ENCODE measurements around the gene LIG1. TPM values are rescaled to one million over a fixed set of nuclear protein-coding genes. Genes with fewer than 3 reads are reported as not detected.
"Not testable (repeated sequence)": the region's sequence is repeated elsewhere in the genome, so short reads cannot be mapped to it uniquely, and the experiment has no call there.

The LIG1 gene
- total RNA-seq, 1 donor from 2014 or later: 16.9 TPM

GRCh38 chr19:48085904-48086864, 84.0 kb downstream of the LIG1 start:
- no peak for TF ChIP-seq CTCF (IDR thresholded peaks at IDR 0.05; ENCODE audit: partially characterized antibody, unreplicated experiment)
- Mint-ChIP-seq H3K36me3 (ENCODE audit: unreplicated experiment) (no peaks in the 10 kb centered on the region), H3K27me3 (ENCODE audit: unreplicated experiment) (peaks cover 3% of the 10 kb centered on the region), H3K9me3 (ENCODE audit: unreplicated experiment) (peaks cover 1% of the 10 kb centered on the region), H3K27ac (ENCODE audit: unreplicated experiment) (no peak overlapping the region), H3K4me3 (ENCODE audit: unreplicated experiment) (no peak overlapping the region), H3K4me1 (ENCODE audit: low read depth, unreplicated experiment) (no peaks in the 10 kb centered on the region)
- DNase-seq: no peak

GRCh38 chr19:48085076-48085475, 85.1 kb downstream of the LIG1 start:
- no peak for TF ChIP-seq CTCF (IDR thresholded peaks at IDR 0.05; ENCODE audit: partially characterized antibody, unreplicated experiment)
- H3K27me3 Mint-ChIP-seq (ENCODE audit: unreplicated experiment): peaks cover 3% of the 10 kb centered on the region
- no peak overlapping the region for H3K4me3 Mint-ChIP-seq (ENCODE audit: unreplicated experiment)
- H3K36me3 Mint-ChIP-seq (ENCODE audit: unreplicated experiment): no peaks in the 10 kb centered on the region
- H3K9me3 Mint-ChIP-seq (ENCODE audit: unreplicated experiment): peaks cover 1% of the 10 kb centered on the region
- H3K27ac Mint-ChIP-seq (ENCODE audit: unreplicated experiment): no peak overlapping the region
- no peaks in the 10 kb centered on the region for H3K4me1 Mint-ChIP-seq (ENCODE audit: low read depth, unreplicated experiment)
- DNase-seq: no peak

GRCh38 chr19:48081106-48081505, 89.0 kb downstream of the LIG1 start:
- H3K36me3 Mint-ChIP-seq (ENCODE audit: unreplicated experiment): no peaks in the 10 kb centered on the region
- peaks cover 3% of the 10 kb centered on the region for H3K9me3 Mint-ChIP-seq (ENCODE audit: unreplicated experiment)
- no peak overlapping the region for H3K27ac Mint-ChIP-seq (ENCODE audit: unreplicated experiment)
- no peaks in the 10 kb centered on the region for H3K4me1 Mint-ChIP-seq (ENCODE audit: low read depth, unreplicated experiment)
- no peak for DNase-seq
- no peaks in the 10 kb centered on the region for H3K27me3 Mint-ChIP-seq (ENCODE audit: unreplicated experiment)
- TF ChIP-seq CTCF (IDR thresholded peaks at IDR 0.05; ENCODE audit: partially characterized antibody, unreplicated experiment): no peak
- H3K4me3 Mint-ChIP-seq (ENCODE audit: unreplicated experiment): no peak overlapping the region

- not testable (repeated sequence) for H3K27ac Mint-ChIP-seq (ENCODE audit: unreplicated experiment); H3K4me1 Mint-ChIP-seq (ENCODE audit: low read depth, unreplicated experiment); DNase-seq; H3K36me3 Mint-ChIP-seq (ENCODE audit: unreplicated experiment); H3K9me3 Mint-ChIP-seq (ENCODE audit: unreplicated experiment); H3K27me3 Mint-ChIP-seq (ENCODE audit: unreplicated experiment); H3K4me3 Mint-ChIP-seq (ENCODE audit: unreplicated experiment)
These were observed 99.9 kb downstream of the LIG1 start for GRCh38 chr19:48070177-48070769.

GRCh38 chr19:48069435-48069834, 100.7 kb downstream of the LIG1 start:
- Mint-ChIP-seq H3K36me3 (ENCODE audit: unreplicated experiment) (no peaks in the 10 kb centered on the region), H3K27me3 (ENCODE audit: unreplicated experiment) (peaks cover 6% of the 10 kb centered on the region), H3K4me1 (ENCODE audit: low read depth, unreplicated experiment) (no peaks in the 10 kb centered on the region), H3K27ac (ENCODE audit: unreplicated experiment) (no peak overlapping the region), H3K4me3 (ENCODE audit: unreplicated experiment) (no peak overlapping the region), H3K9me3 (ENCODE audit: unreplicated experiment) (peaks cover 2% of the 10 kb centered on the region)
- no peak for TF ChIP-seq CTCF (IDR thresholded peaks at IDR 0.05; ENCODE audit: partially characterized antibody, unreplicated experiment)
- DNase-seq: no peak

Other genes with a start within 250 kb of the LIG1 start
- gene BSPH1, start 178.2 kb downstream of the LIG1 start, total RNA-seq (ENCODE audit: unreplicated experiment): not detected
- gene ELSPBP1, start 175.7 kb downstream of the LIG1 start, total RNA-seq (ENCODE audit: unreplicated experiment): not detected
- not detected for gene CABP5, start 126.3 kb downstream of the LIG1 start, total RNA-seq (ENCODE audit: unreplicated experiment)
- gene PLA2G4C, start 59.5 kb downstream of the LIG1 start, total RNA-seq (ENCODE audit: unreplicated experiment): 2.5 TPM
- gene ZSWIM9, start 336 bp upstream of the LIG1 start, total RNA-seq (ENCODE audit: unreplicated experiment): 6.7 TPM
- gene CARD8, start 85.6 kb upstream of the LIG1 start, total RNA-seq (ENCODE audit: unreplicated experiment): 41.9 TPM
- 3.7 TPM for gene ZNF114, start 99.7 kb upstream of the LIG1 start, total RNA-seq (ENCODE audit: unreplicated experiment)
- 6.5 TPM for gene EMP3, start 155.2 kb upstream of the LIG1 start, total RNA-seq (ENCODE audit: unreplicated experiment)
- 11.9 TPM for gene TMEM143, start 193.6 kb upstream of the LIG1 start, total RNA-seq (ENCODE audit: unreplicated experiment)
- not detected for gene SYNGR4, start 194.0 kb upstream of the LIG1 start, total RNA-seq (ENCODE audit: unreplicated experiment)
- gene KDELR1, start 221.2 kb upstream of the LIG1 start, total RNA-seq (ENCODE audit: unreplicated experiment): 213 TPM
- 21.7 TPM for gene GRIN2D, start 223.3 kb upstream of the LIG1 start, total RNA-seq (ENCODE audit: unreplicated experiment)